Gastrocnemius medialis (tissue), 4 donors: Measurements from ENCODE around the gene FRAS1. TPM values are rescaled to one million over a fixed set of nuclear protein-coding genes. Genes with fewer than 3 reads are reported as not detected.

Source experiments
- ATAC-seq, 2 donors: fragments of 150-250 bp; one replicate each; pipeline ENCODE4 v1.9.1; 2016
- DNase-seq, 2 donors: peaks; one replicate each; pipeline ENCODE4 v3.0.0-alpha.2; 2019
- H3K27ac ChIP-seq, 4 donors: fragments of 200-600 bp; sonication (generic); 1 replicate in 1 of 4; 2 replicates in 3 of 4; pipeline ENCODE4 v1.5.1; 2016 to 2018; ENCODE audit warnings: mild to moderate bottlenecking in 2 of 4, moderate library complexity in 1 of 4
- H3K27me3 ChIP-seq, 3 donors: fragments of 200-600 bp; sonication (generic) in 2 of 3; 1 replicate in 1 of 3; 2 replicates in 2 of 3; pipeline versions ENCODE4 v1.5.1 to v1.6.0; 2016 to 2019; ENCODE audit warnings: mild to moderate bottlenecking in 1 of 3, moderate library complexity in 1 of 3
- H3K36me3 ChIP-seq, 2 donors: fragments of 200-600 bp; sonication (generic) in 1 of 2; one replicate each; pipeline ENCODE4 v1.5.1; 2017 to 2018
- H3K4me1 ChIP-seq, 2 donors: fragments of 200-600 bp; sonication (generic) in 1 of 2; one replicate each; pipeline ENCODE4 v1.5.1; 2016 to 2017; ENCODE audit warnings: mild to moderate bottlenecking in 2 of 2
- H3K4me3 ChIP-seq, 4 donors: fragments of 200-600 bp; sonication (generic) in 3 of 4; 1 replicate in 1 of 4; 2 replicates in 3 of 4; pipeline ENCODE4 v1.5.1; 2016 to 2019; ENCODE audit warnings: mild to moderate bottlenecking in 2 of 4
- H3K9me3 ChIP-seq, 3 donors: fragments of 200-600 bp; sonication (generic) in 2 of 3; 1 replicate in 1 of 3; 2 replicates in 2 of 3; pipeline ENCODE4 v1.5.1; 2016 to 2019
- CTCF ChIP-seq, 5 experiments: fragments of 450-650 bp in 3 of 5; fragments of 200-600 bp in 2 of 5; sonication (generic) in 2 of 5; IDR thresholded peaks in 4 of 5; conservative IDR thresholded peaks in 1 of 5; 1 replicate in 4 of 5; 2 replicates in 1 of 5; pipeline ENCODE4 v1.5.1; 2016 to 2019; ENCODE audit warnings: antibody characterized with exemption in 5 of 5, mild to moderate bottlenecking in 3 of 5, moderate library complexity in 3 of 5
- POLR2A ChIP-seq, 2 donors: fragments of 450-650 bp; IDR thresholded peaks; one replicate each; pipeline ENCODE4 v1.6.1; 2017; ENCODE audit warnings: antibody characterized with exemption in 2 of 2, mild to moderate bottlenecking in 2 of 2, moderate library complexity in 2 of 2
- in situ Hi-C, 4 donors: fragments of 200-750 bp; cut with MboI; loops; one replicate each; pipeline versions ENCODE4 v1.15.0 to v1.8.0; 2017; ENCODE audit warnings: low sequenced_read_pairs in 4 of 4
- intact Hi-C: fragments of 100-400 bp; cut with DNase I; formaldehyde crosslinking; loops from one replicate; pipeline ENCODE4 v1.15.1; 2023; ENCODE audit warnings: low total_unique reads
- total RNA-seq, 4 donors: library from RNA; depleted of rRNA; stranded (reverse); fragments of >200 nt; gene quantifications; one replicate each; pipeline versions ENCODE4 v1.1.0 to v1.2.3, GENCODE V29; 2016

Gene FRAS1
- total RNA-seq, 4 donors from 2014 or later = 0.39 to 0.64 (median 0.46) TPM

GRCh38 chr4:78186597-78187543 is 129.7 kb downstream of the FRAS1 start:
- Histone ChIP-seq H3K4me1 (no peaks in the 10 kb centered on the region), H3K9me3 (no peaks in the 10 kb centered on the region), H3K27me3 (no peaks in the 10 kb centered on the region), H3K4me3 (no peak overlapping the region), H3K36me3 (no peaks in the 10 kb centered on the region), H3K27ac (no peak overlapping the region)
- ATAC-seq = no peak
- TF ChIP-seq POLR2A (IDR thresholded peaks at IDR 0.05) (no peak), CTCF (IDR thresholded peaks at IDR 0.05 in 4 of 5, conservative IDR thresholded peaks at IDR 0.05 in 1 of 5) (no peak)
- intact Hi-C loops = no loop called here
- no peak for DNase-seq
- in situ Hi-C loops = no loop called here

GRCh38 chr4:78190068-78190467 is 132.9 kb downstream of the FRAS1 start:
- Histone ChIP-seq H3K27ac (no peak overlapping the region), H3K4me3 (no peak overlapping the region), H3K36me3 (no peaks in the 10 kb centered on the region), H3K9me3 (no peaks in the 10 kb centered on the region), H3K27me3 (no peaks in the 10 kb centered on the region), H3K4me1 (no peaks in the 10 kb centered on the region)
- ATAC-seq = no peak
- DNase-seq = no peak
- TF ChIP-seq POLR2A (IDR thresholded peaks at IDR 0.05) (no peak), CTCF (IDR thresholded peaks at IDR 0.05 in 4 of 5, conservative IDR thresholded peaks at IDR 0.05 in 1 of 5) (no peak)
- intact Hi-C loops (no loop called here), in situ Hi-C loops (no loop called here)

GRCh38 chr4:78190595-78190994 is 133.5 kb downstream of the FRAS1 start:
- Histone ChIP-seq H3K4me1 (no peaks in the 10 kb centered on the region), H3K4me3 (no peak overlapping the region), H3K27me3 (no peaks in the 10 kb centered on the region), H3K9me3 (no peaks in the 10 kb centered on the region), H3K27ac (no peak overlapping the region), H3K36me3 (no peaks in the 10 kb centered on the region)
- intact Hi-C loops = no loop called here
- in situ Hi-C loops = no loop called here
- ATAC-seq (no peak), DNase-seq (no peak)
- no peak for TF ChIP-seq POLR2A (IDR thresholded peaks at IDR 0.05)

- Histone ChIP-seq H3K27me3 (no peaks in the 10 kb centered on the region), H3K36me3 (no peaks in the 10 kb centered on the region), H3K27ac (no peak overlapping the region), H3K4me1 (no peaks in the 10 kb centered on the region), H3K4me3 (no peak overlapping the region), H3K9me3 (no peaks in the 10 kb centered on the region)
- no peak for ATAC-seq
- intact Hi-C loops (no loop called here), in situ Hi-C loops (no loop called here)
- DNase-seq = no peak
- TF ChIP-seq POLR2A (IDR thresholded peaks at IDR 0.05) = no peak
- no peak for TF ChIP-seq CTCF (IDR thresholded peaks at IDR 0.05 in 4 of 5, conservative IDR thresholded peaks at IDR 0.05 in 1 of 5)
Observed at GRCh38 chr4:78197947-78198346, 140.8 kb downstream of the FRAS1 start.

- no peaks in the 10 kb centered on the region for H3K9me3 ChIP-seq
- no peak for ATAC-seq
- H3K27me3 ChIP-seq = no peaks in the 10 kb centered on the region
- no peak for DNase-seq
- no peaks in the 10 kb centered on the region for H3K4me1 ChIP-seq
- in situ Hi-C loops = no loop called here
- no peaks in the 10 kb centered on the region for H3K36me3 ChIP-seq
- intact Hi-C loops = no loop called here
- H3K4me3 ChIP-seq = no peak overlapping the region
- H3K27ac ChIP-seq = no peak overlapping the region
- no peak for TF ChIP-seq POLR2A (IDR thresholded peaks at IDR 0.05)
- TF ChIP-seq CTCF (IDR thresholded peaks at IDR 0.05 in 4 of 5, conservative IDR thresholded peaks at IDR 0.05 in 1 of 5) = no peak
Observed at GRCh38 chr4:78199984-78200383, 142.9 kb downstream of the FRAS1 start.
